Chondrocyte (in vitro differentiated cells): ENCODE results near the gene RHNO1. TPM values are rescaled to one million over a fixed set of nuclear protein-coding genes. Genes with fewer than 3 reads are reported as not detected.

ENCODE experiments used
- DNase-seq: peaks from one replicate; pipeline ENCODE4 v3.0.0; 2021; ENCODE audit warnings: mixed read lengths, low spot score
- H3K27ac Mint-ChIP-seq: one replicate; pipeline ENCODE4 v1.8.0; 2021; ENCODE audit warnings: mild to moderate bottlenecking, moderate library complexity, mixed read lengths; ENCODE audit not compliant: unreplicated experiment
- H3K27me3 Mint-ChIP-seq: 2 replicates; pipeline ENCODE4 v1.8.0; 2021; ENCODE audit warnings: low read depth, mixed read lengths
- H3K36me3 Mint-ChIP-seq: 2 replicates; pipeline ENCODE4 v1.8.0; 2021; ENCODE audit warnings: low read depth, mixed read lengths
- H3K4me1 Mint-ChIP-seq: 2 replicates; pipeline ENCODE4 v1.8.0; 2021; ENCODE audit warnings: low read depth, mild to moderate bottlenecking, mixed read lengths
- H3K4me3 Mint-ChIP-seq: one replicate; pipeline ENCODE4 v1.8.0; 2021; ENCODE audit warnings: mild to moderate bottlenecking, moderate library complexity, mixed read lengths; ENCODE audit not compliant: unreplicated experiment
- H3K9me3 Mint-ChIP-seq: 2 replicates; pipeline ENCODE4 v1.8.0; 2021; ENCODE audit warnings: low read depth, mixed read lengths
- CTCF ChIP-seq: fragments of 200-600 bp; sonication (generic); IDR thresholded peaks from 2 replicates; pipeline ENCODE4 v1.5.0; 2021; ENCODE audit warnings: antibody characterized with exemption, mild to moderate bottlenecking, moderate library complexity
- total RNA-seq: library from RNA; stranded (reverse); gene quantifications from 3 replicates; pipeline ENCODE4 v1.2.1, GENCODE V29; 2021

Gene RHNO1
- total RNA-seq, 1 donor from 2014 or later: 18.8 TPM

- peaks cover 8% of the 10 kb centered on the region for H3K4me1 Mint-ChIP-seq
- TF ChIP-seq CTCF: no peak
- no peaks in the 10 kb centered on the region for H3K9me3 Mint-ChIP-seq
- no peaks in the 10 kb centered on the region for H3K27me3 Mint-ChIP-seq
- H3K27ac Mint-ChIP-seq: no peak overlapping the region
- H3K4me3 Mint-ChIP-seq: no peak overlapping the region
- H3K36me3 Mint-ChIP-seq: peaks cover 26% of the 10 kb centered on the region
- no peak for DNase-seq
These were observed 47.0 kb downstream of the RHNO1 start for GRCh38 chr12:2924019-2924418.

- TF ChIP-seq CTCF: no peak
- no peaks in the 10 kb centered on the region for H3K9me3 Mint-ChIP-seq
- peaks cover 30% of the 10 kb centered on the region for H3K36me3 Mint-ChIP-seq
- no peak for DNase-seq
- no peaks in the 10 kb centered on the region for H3K27me3 Mint-ChIP-seq
- H3K4me1 Mint-ChIP-seq: peaks cover 8% of the 10 kb centered on the region
- H3K27ac Mint-ChIP-seq: no peak overlapping the region
- no peak overlapping the region for H3K4me3 Mint-ChIP-seq
These were observed 48.4 kb downstream of the RHNO1 start for GRCh38 chr12:2925322-2925995.

GRCh38 chr12:2930865-2931264, 53.8 kb downstream of the RHNO1 start:
- peaks cover 40% of the 10 kb centered on the region for H3K36me3 Mint-ChIP-seq
- no peaks in the 10 kb centered on the region for H3K9me3 Mint-ChIP-seq
- H3K4me3 Mint-ChIP-seq: no peak overlapping the region
- H3K27me3 Mint-ChIP-seq: no peaks in the 10 kb centered on the region
- DNase-seq: no peak
- H3K27ac Mint-ChIP-seq: no peak overlapping the region
- H3K4me1 Mint-ChIP-seq: no peaks in the 10 kb centered on the region
- no peak for TF ChIP-seq CTCF

GRCh38 chr12:2933586-2933985, 56.6 kb downstream of the RHNO1 start:
- DNase-seq: no peak
- Mint-ChIP-seq H3K27ac (no peak overlapping the region), H3K27me3 (no peaks in the 10 kb centered on the region), H3K9me3 (no peaks in the 10 kb centered on the region), H3K4me1 (no peaks in the 10 kb centered on the region), H3K36me3 (peaks cover 43% of the 10 kb centered on the region), H3K4me3 (no peak overlapping the region)
- no peak for TF ChIP-seq CTCF

- Mint-ChIP-seq H3K36me3 (peaks cover 47% of the 10 kb centered on the region), H3K9me3 (no peaks in the 10 kb centered on the region), H3K27me3 (no peaks in the 10 kb centered on the region), H3K4me1 (no peaks in the 10 kb centered on the region), H3K4me3 (no peak overlapping the region), H3K27ac (no peak overlapping the region)
- no peak for DNase-seq
- no peak for TF ChIP-seq CTCF
These were observed 57.3 kb downstream of the RHNO1 start for GRCh38 chr12:2934371-2934770.
